Caco-2 (cell line): ENCODE results near the gene ESRRG. TPM values are rescaled to one million over a fixed set of nuclear protein-coding genes. Genes with fewer than 3 reads are reported as not detected.

ENCODE experiments used
- BruUV-seq: library from RNA; stranded (reverse); fragments of 400-500 nt; replicated peaks from 2 replicates; lab custom pipeline; 2021; lab: Mats Ljungman, UMichigan
- CTCF ChIA-PET: fragments of 300-600 bp; sonication (Branson Sonifier 250); formaldehyde crosslinking; loops from one replicate; lab custom pipeline; 2022; ENCODE audit warnings: antibody characterized with exemption; lab: Charles Lee
- POLR2A ChIA-PET: fragments of 300-600 bp; sonication (Branson Sonifier 250); formaldehyde crosslinking; loops from one replicate; lab custom pipeline; 2022; ENCODE audit warnings: antibody characterized with exemption; lab: Charles Lee
- DNase-seq, 2 experiments: peaks; one replicate each; pipeline versions ENCODE4 v3.0.0 to v3.0.0-alpha.2; 2020 to 2022
- H3K27me3 ChIP-seq: replicated peaks from 2 replicates; pipeline ENCODE4 v1.6.0; 2011; ENCODE audit warnings: low read length; ENCODE audit not compliant: control insufficient read depth, insufficient read depth
- H3K36me3 ChIP-seq: 2 replicates; pipeline ENCODE4 v1.5.1; 2011; ENCODE audit warnings: low read length; ENCODE audit not compliant: control insufficient read depth, insufficient read depth
- H3K4me1 ChIP-seq: fragments of 250-450 bp; sonication (Bioruptor Pico); 2 replicates; pipeline ENCODE4 v1.5.1; 2020; ENCODE audit warnings: mild to moderate bottlenecking
- H3K4me3 ChIP-seq: 2 replicates; pipeline ENCODE4 v1.5.1; 2011; ENCODE audit warnings: low read depth, mild to moderate bottlenecking, control low read depth, low read length
- H3K9me3 ChIP-seq: fragments of 250-450 bp; sonication (Bioruptor Pico); 2 replicates; pipeline ENCODE4 v1.5.1; 2020; ENCODE audit warnings: mild to moderate bottlenecking, moderate library complexity
- H3K27ac Mint-ChIP-seq: one replicate; pipeline ENCODE4 v1.8.0; 2022; ENCODE audit warnings: mixed read lengths; ENCODE audit not compliant: unreplicated experiment
- H3K27me3 Mint-ChIP-seq: one replicate; pipeline ENCODE4 v1.8.0; 2022; ENCODE audit warnings: mixed read lengths; ENCODE audit not compliant: insufficient read depth, unreplicated experiment
- H3K36me3 Mint-ChIP-seq: one replicate; pipeline ENCODE4 v1.8.0; 2022; ENCODE audit warnings: mild to moderate bottlenecking, mixed read lengths; ENCODE audit not compliant: insufficient read depth, unreplicated experiment
- H3K4me1 Mint-ChIP-seq: one replicate; pipeline ENCODE4 v1.8.0; 2022; ENCODE audit warnings: low read depth, mixed read lengths; ENCODE audit not compliant: unreplicated experiment
- H3K4me3 Mint-ChIP-seq: one replicate; pipeline ENCODE4 v1.8.0; 2022; ENCODE audit warnings: mild to moderate bottlenecking, moderate library complexity, mixed read lengths; ENCODE audit not compliant: unreplicated experiment
- H3K9me3 Mint-ChIP-seq: one replicate; pipeline ENCODE4 v1.8.0; 2022; ENCODE audit warnings: mixed read lengths; ENCODE audit not compliant: unreplicated experiment
- intact Hi-C: fragments of 100-400 bp; cut with micrococcal nuclease; formaldehyde crosslinking; loops from one replicate; pipeline ENCODE4 v1.10.0; 2022; ENCODE audit not compliant: unreplicated experiment
- total RNA-seq: library from RNA; stranded (reverse); gene quantifications from 2 replicates; pipeline ENCODE4 v1.2.3, GENCODE V29; 2022
- TF ChIP-seq, protein P1 (sequence below), 2 experiments: fragments of 200-600 bp in 1 of 2; IDR thresholded peaks; 1 replicate in 1 of 2; 2 replicates in 1 of 2; pipeline versions ENCODE4 v1.5.1 to v1.8.0; 2011 to 2022; ENCODE audit warnings: antibody characterized with exemption in 1 of 2, control low read depth in 1 of 2, inconsistent platforms in 1 of 2, low read depth in 1 of 2, low read length in 1 of 2, mild to moderate bottlenecking in 1 of 2, moderate library complexity in 1 of 2; ENCODE audit not compliant: insufficient read depth in 1 of 2, severe bottlenecking in 1 of 2, unreplicated experiment in 1 of 2

ESRRG gene
- total RNA-seq, 1 experiment from 2014 or later = 6.6 TPM

- peak; percentile 40 to 41 for DNase-seq
- H3K27me3 Mint-ChIP-seq = no peaks in the 10 kb centered on the region
- CTCF ChIA-PET = no interaction called here
Observed at GRCh38 chr1:216499581-216500272, 223.5 kb downstream of the ESRRG start.

DNA sequence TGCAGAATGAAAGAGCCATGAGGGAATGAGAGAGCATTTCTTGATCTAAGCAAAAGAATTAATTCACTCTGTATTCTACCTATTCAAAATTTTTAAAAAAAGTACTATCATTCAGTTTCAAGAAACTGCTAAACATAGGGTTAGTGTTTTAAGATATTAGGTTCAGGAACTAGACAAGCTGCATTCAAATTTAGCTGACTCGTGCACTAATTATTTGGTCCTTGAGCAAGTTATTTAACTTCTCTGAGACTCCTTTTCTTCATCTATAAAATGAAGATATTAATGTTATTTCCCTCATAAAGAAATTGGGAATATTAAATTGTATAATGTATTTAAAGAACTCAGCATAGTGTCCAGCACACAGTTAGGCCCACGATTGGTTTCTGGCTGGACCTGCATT is 225.0 kb downstream of the ESRRG start:
- CTCF ChIA-PET = no interaction called here
- peaks cover 25% of the 10 kb centered on the region for H3K4me1 ChIP-seq
- Mint-ChIP-seq H3K27me3 (no peaks in the 10 kb centered on the region), H3K4me1 (peaks cover 16% of the 10 kb centered on the region), H3K36me3 (no peaks in the 10 kb centered on the region), H3K27ac (no peak overlapping the region), H3K4me3 (no peak overlapping the region), H3K9me3 (no peaks in the 10 kb centered on the region)
- POLR2A ChIA-PET = no interaction called here
- intact Hi-C loops = no loop called here
- TF ChIP-seq, protein P1, sequence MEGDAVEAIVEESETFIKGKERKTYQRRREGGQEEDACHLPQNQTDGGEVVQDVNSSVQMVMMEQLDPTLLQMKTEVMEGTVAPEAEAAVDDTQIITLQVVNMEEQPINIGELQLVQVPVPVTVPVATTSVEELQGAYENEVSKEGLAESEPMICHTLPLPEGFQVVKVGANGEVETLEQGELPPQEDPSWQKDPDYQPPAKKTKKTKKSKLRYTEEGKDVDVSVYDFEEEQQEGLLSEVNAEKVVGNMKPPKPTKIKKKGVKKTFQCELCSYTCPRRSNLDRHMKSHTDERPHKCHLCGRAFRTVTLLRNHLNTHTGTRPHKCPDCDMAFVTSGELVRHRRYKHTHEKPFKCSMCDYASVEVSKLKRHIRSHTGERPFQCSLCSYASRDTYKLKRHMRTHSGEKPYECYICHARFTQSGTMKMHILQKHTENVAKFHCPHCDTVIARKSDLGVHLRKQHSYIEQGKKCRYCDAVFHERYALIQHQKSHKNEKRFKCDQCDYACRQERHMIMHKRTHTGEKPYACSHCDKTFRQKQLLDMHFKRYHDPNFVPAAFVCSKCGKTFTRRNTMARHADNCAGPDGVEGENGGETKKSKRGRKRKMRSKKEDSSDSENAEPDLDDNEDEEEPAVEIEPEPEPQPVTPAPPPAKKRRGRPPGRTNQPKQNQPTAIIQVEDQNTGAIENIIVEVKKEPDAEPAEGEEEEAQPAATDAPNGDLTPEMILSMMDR (IDR thresholded peaks at IDR 0.05; ENCODE audit: insufficient read depth in 1 of 2, low read depth in 1 of 2, low read length in 1 of 2, severe bottlenecking in 1 of 2, unreplicated experiment in 1 of 2) = no peak
- DNase-seq = no peak
- H3K36me3 ChIP-seq = no peaks in the 10 kb centered on the region
- H3K27me3 ChIP-seq = no peaks in the 10 kb centered on the region
- H3K9me3 ChIP-seq = peaks cover 8% of the 10 kb centered on the region; the same call in 1 of the 2 replicates
- no TSS peak for BruUV-seq
- no peak overlapping the region for H3K4me3 ChIP-seq

More at GRCh38 chr1:216499581-216500272, 223.5 kb downstream of the ESRRG start:
- H3K36me3 Mint-ChIP-seq = no peaks in the 10 kb centered on the region
- H3K9me3 Mint-ChIP-seq = no peaks in the 10 kb centered on the region
- no TSS peak for BruUV-seq
- H3K27ac Mint-ChIP-seq = no peak overlapping the region
- intact Hi-C loops = loop anchor here (1.0 kb wide), 1 partner anchor 29 kb away; no protein-coding TSS in a partner anchor
- TF ChIP-seq, protein P1 (IDR thresholded peaks at IDR 0.05; ENCODE audit: insufficient read depth in 1 of 2, low read depth in 1 of 2, low read length in 1 of 2, severe bottlenecking in 1 of 2, unreplicated experiment in 1 of 2) = no peak
- Histone ChIP-seq H3K27me3 (no peaks in the 10 kb centered on the region), H3K36me3 (no peaks in the 10 kb centered on the region), H3K4me3 (no peak overlapping the region), H3K4me1 (peaks cover 25% of the 10 kb centered on the region), H3K9me3 (peaks cover 3% of the 10 kb centered on the region; the same call in 1 of the 2 replicates)
- peaks cover 16% of the 10 kb centered on the region for H3K4me1 Mint-ChIP-seq
- POLR2A ChIA-PET = no interaction called here
- peak overlapping the region; percentile 22 for H3K4me3 Mint-ChIP-seq

- CTCF ChIA-PET = no interaction called here
- H3K27me3 Mint-ChIP-seq = no peaks in the 10 kb centered on the region
Observed at GRCh38 chr1:216485042-216485441, 238.2 kb downstream of the ESRRG start.

More at GRCh38 chr1:216485042-216485441, 238.2 kb downstream of the ESRRG start:
- Histone ChIP-seq H3K9me3 (no peaks in the 10 kb centered on the region), H3K36me3 (no peaks in the 10 kb centered on the region), H3K27me3 (no peaks in the 10 kb centered on the region), H3K4me1 (no peaks in the 10 kb centered on the region), H3K4me3 (no peak overlapping the region)
- POLR2A ChIA-PET = no interaction called here
- Mint-ChIP-seq H3K4me1 (no peaks in the 10 kb centered on the region), H3K9me3 (peaks cover 7% of the 10 kb centered on the region), H3K36me3 (no peaks in the 10 kb centered on the region), H3K27ac (no peak overlapping the region), H3K4me3 (no peak overlapping the region)
- BruUV-seq = no TSS peak
- intact Hi-C loops = no loop called here
- TF ChIP-seq, protein P1 (IDR thresholded peaks at IDR 0.05; ENCODE audit: insufficient read depth in 1 of 2, low read depth in 1 of 2, low read length in 1 of 2, severe bottlenecking in 1 of 2, unreplicated experiment in 1 of 2) = no peak
- DNase-seq = no peak
